ENCODE data around the gene FAM131A. TPM values are rescaled to one million over a fixed set of nuclear protein-coding genes. Genes with fewer than 3 reads are reported as not detected.

The FAM131A gene
- total and polyA plus RNA-seq, 2 of the 4 experiments (the other 2 are of a cell fraction): 10.8 to 19.5 TPM

DNA sequence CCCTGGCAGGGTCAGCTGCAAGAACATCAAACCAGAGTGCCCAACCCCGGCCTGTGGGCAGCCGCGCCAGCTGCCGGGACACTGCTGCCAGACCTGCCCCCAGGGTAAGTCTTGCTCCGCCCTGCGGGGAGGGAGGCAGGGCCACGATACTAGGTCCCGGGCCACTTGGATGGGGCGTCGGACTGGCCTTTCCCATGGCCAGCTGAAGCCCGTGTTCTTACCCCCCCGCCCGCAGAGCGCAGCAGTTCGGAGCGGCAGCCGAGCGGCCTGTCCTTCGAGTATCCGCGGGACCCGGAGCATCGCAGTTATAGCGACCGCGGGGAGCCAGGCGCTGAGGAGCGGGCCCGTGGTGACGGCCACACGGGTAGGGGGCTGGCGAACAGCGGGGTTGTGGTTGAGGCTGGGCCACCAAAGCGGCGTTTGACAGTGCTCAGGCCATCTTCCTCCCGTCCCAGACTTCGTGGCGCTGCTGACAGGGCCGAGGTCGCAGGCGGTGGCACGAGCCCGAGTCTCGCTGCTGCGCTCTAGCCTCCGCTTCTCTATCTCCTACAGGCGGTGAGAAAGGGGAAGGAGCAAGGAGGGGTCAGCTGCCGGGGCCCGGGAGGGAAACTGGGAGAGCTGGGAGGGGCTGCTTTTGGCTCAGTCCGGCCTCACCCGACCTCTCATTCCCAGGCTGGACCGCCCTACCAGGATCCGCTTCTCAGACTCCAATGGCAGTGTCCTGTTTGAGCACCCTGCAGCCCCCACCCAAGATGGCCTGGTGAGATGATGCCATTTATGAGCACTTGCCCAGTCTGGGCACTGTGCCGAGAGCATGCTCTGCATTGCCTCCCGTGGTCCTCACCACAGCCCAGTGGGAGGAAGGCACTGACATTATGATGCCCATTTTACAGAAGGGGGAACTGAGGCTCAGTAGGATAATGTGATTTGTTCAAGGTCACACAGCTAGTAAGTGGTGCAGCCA, 44.1 kb downstream of the FAM131A start (continued):
- no peak for TF ChIP-seq CEBPB (IDR thresholded peaks at IDR 0.05; ENCODE audit: low read depth, low read length)

DNA sequence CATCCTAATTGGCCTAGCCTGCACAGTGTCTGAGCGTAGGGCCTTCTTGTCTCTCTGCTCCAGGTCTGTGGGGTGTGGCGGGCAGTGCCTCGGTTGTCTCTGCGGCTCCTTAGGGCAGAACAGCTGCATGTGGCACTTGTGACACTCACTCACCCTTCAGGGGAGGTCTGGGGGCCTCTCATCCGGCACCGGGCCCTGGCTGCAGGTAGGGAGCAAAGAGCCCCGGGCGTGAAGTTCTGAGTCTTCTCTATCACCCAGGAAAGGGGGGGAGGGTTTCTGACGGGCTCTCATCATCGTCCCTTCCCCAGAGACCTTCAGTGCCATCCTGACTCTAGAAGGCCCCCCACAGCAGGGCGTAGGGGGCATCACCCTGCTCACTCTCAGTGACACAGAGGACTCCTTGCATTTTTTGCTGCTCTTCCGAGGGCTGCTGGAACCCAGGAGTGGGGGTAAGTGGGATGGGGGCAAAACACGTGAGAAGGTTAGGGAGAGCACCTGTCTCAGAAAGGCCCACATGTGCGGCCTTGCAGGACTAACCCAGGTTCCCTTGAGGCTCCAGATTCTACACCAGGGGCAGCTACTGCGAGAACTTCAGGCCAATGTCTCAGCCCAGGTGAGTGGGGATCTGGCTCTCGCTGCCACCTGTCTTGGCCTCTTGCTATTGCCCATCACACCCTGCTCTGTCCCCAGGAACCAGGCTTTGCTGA, 45.1 kb downstream of the FAM131A start:
- Histone ChIP-seq H2AK9ac (replicated peaks; ENCODE audit: low read depth, low read length, poor library complexity) (no peak overlapping the region), H2BK5ac (ENCODE audit: low read depth, low read length, poor library complexity, severe bottlenecking) (no peak overlapping the region), H2AFZ (replicated peaks; ENCODE audit: low read length, poor library complexity) (peak overlapping the region; percentile 41), H3K9me1 (ENCODE audit: insufficient read depth, low read length) (no peaks in the 10 kb centered on the region), H3K4ac (ENCODE audit: low read depth, low read length) (no peak overlapping the region), H4K20me1 (ENCODE audit: insufficient read depth, low read length) (no peaks in the 10 kb centered on the region), H3K9me3 (ENCODE audit: control insufficient read depth, insufficient read depth, low read length) (no peaks in the 10 kb centered on the region), H4K5ac (ENCODE audit: low read depth, low read length) (no peak overlapping the region), H3K23ac (ENCODE audit: low read depth, low read length) (no peak overlapping the region), H3K4me2 (ENCODE audit: low read depth, low read length) (no peak overlapping the region), H2BK20ac (ENCODE audit: low read depth, low read length) (no peak overlapping the region), H3K4me1 (ENCODE audit: control insufficient read depth, insufficient read depth, low read length) (peaks cover 2% of the 10 kb centered on the region; the same call in 1 of the 2 replicates), H4K91ac (ENCODE audit: insufficient read depth, low read depth, low read length) (no peak overlapping the region), H3K18ac (ENCODE audit: low read depth, low read length) (no peak overlapping the region), H3K36me3 (ENCODE audit: control insufficient read depth, insufficient read depth, low read length) (no peaks in the 10 kb centered on the region), H3K4me3 (ENCODE audit: insufficient read depth, low read depth, low read length) (no peak overlapping the region), H3K27ac (ENCODE audit: insufficient read depth, low read length) (no peak overlapping the region), H2BK120ac (ENCODE audit: low read depth, low read length) (no peak overlapping the region), H3K56ac (ENCODE audit: extremely low read depth, insufficient read depth, low read length) (no peak overlapping the region), H3K14ac (replicated peaks; ENCODE audit: low read depth, low read length) (no peak overlapping the region), H2BK15ac (ENCODE audit: low read depth, low read length) (no peak overlapping the region), H3K27me3 (ENCODE audit: control insufficient read depth, insufficient read depth, low read length) (peaks cover 76% of the 10 kb centered on the region), H3K9ac (ENCODE audit: low read depth, low read length) (no peak overlapping the region), H3K79me1 (ENCODE audit: low read depth in 1 of 2, low read length in 2 of 2) (no peaks in the 10 kb centered on the region), H4K8ac (ENCODE audit: low read depth in 2 of 2, low read length in 2 of 2) (no peak overlapping the region), H2AK5ac (ENCODE audit: low read depth, low read length) (no peak overlapping the region)
- in situ Hi-C loops (cut with MboI; ENCODE audit: low sequenced_read_pairs): no loop called here
- intact Hi-C loops (cut with micrococcal nuclease): no loop called here
- BruUV-seq (replicated peaks): no TSS peak
- ChIA-PET CTCF (no interaction called here), POLR2A (ENCODE audit: unreplicated experiment) (no interaction called here)
- ATAC-seq (ENCODE audit: low read depth) (no peak), DNase-seq (no peak)
- dilution Hi-C loops (cut with HindIII; ENCODE audit: low sequenced_read_pairs, unreplicated experiment): no loop called here
- 88% methylated on average over 4 of the region's 16 CpGs; no CpG with 5 or more reads in 1 of the 2 experiments for WGBS, 2 experiments (ENCODE audit: extremely low coverage in 2 of 2, insufficient read length in 1 of 2)
- no peak for TF ChIP-seq RFX5 (IDR thresholded peaks at IDR 0.05; ENCODE audit: low read depth, low read length)
- TF ChIP-seq, protein P1, sequence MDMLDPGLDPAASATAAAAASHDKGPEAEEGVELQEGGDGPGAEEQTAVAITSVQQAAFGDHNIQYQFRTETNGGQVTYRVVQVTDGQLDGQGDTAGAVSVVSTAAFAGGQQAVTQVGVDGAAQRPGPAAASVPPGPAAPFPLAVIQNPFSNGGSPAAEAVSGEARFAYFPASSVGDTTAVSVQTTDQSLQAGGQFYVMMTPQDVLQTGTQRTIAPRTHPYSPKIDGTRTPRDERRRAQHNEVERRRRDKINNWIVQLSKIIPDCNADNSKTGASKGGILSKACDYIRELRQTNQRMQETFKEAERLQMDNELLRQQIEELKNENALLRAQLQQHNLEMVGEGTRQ (IDR thresholded peaks at IDR 0.05; ENCODE audit: low read depth, low read length): no peak
- no peak for TF ChIP-seq RAD21 (IDR thresholded peaks at IDR 0.05; ENCODE audit: low read length)
- no peak for TF ChIP-seq CEBPB (IDR thresholded peaks at IDR 0.05; ENCODE audit: low read depth, low read length)
- TF ChIP-seq RCOR1 (IDR thresholded peaks at IDR 0.05; ENCODE audit: insufficient replicate concordance, low read length): no peak
- TF ChIP-seq FOS (IDR thresholded peaks at IDR 0.05; ENCODE audit: low read depth, low read length): no peak
- no peak for TF ChIP-seq MXI1 (IDR thresholded peaks at IDR 0.05; ENCODE audit: borderline replicate concordance, low read depth, low read length)
- TF ChIP-seq MAFK (IDR thresholded peaks at IDR 0.05; ENCODE audit: low read depth, low read length): no peak
- TF ChIP-seq, protein P2, sequence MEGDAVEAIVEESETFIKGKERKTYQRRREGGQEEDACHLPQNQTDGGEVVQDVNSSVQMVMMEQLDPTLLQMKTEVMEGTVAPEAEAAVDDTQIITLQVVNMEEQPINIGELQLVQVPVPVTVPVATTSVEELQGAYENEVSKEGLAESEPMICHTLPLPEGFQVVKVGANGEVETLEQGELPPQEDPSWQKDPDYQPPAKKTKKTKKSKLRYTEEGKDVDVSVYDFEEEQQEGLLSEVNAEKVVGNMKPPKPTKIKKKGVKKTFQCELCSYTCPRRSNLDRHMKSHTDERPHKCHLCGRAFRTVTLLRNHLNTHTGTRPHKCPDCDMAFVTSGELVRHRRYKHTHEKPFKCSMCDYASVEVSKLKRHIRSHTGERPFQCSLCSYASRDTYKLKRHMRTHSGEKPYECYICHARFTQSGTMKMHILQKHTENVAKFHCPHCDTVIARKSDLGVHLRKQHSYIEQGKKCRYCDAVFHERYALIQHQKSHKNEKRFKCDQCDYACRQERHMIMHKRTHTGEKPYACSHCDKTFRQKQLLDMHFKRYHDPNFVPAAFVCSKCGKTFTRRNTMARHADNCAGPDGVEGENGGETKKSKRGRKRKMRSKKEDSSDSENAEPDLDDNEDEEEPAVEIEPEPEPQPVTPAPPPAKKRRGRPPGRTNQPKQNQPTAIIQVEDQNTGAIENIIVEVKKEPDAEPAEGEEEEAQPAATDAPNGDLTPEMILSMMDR (conservative IDR thresholded peaks at IDR 0.05; ENCODE audit: low read depth, low read length): no peak
- TF ChIP-seq BHLHE40 (IDR thresholded peaks at IDR 0.05; ENCODE audit: low read depth, low read length): no peak
- no peak for TF ChIP-seq SMC3 (IDR thresholded peaks at IDR 0.05; ENCODE audit: low read depth, low read length)
- TF ChIP-seq NFE2L2 (IDR thresholded peaks at IDR 0.05; ENCODE audit: low read depth, low read length): no peak
- no peak for TF ChIP-seq CHD1 (IDR thresholded peaks at IDR 0.05; ENCODE audit: low read depth, low read length)

Data from IMR-90 (cell line).